CD4-positive, alpha-beta T cell treated with Interleukin-6 at 100 ng/mL for 8 hours (primary cell): ENCODE data around the gene ENTHD1.

Source experiments
- DNase-seq: peaks from one replicate; pipeline ENCODE4 v3.0.0-alpha.2; 2020; ENCODE audit warnings: mixed read lengths, low spot score

The ENTHD1 gene

GRCh38 chr22:39731881-39732555 lies 161.5 kb downstream of the ENTHD1 start:
- DNase-seq = no peak

GRCh38 chr22:39731481-39731880 lies 162.1 kb downstream of the ENTHD1 start:
- DNase-seq = no peak

GRCh38 chr22:39729141-39729934 lies 164.2 kb downstream of the ENTHD1 start:
- DNase-seq = no peak

- no peak for DNase-seq
Observed at GRCh38 chr22:39728236-39728860, 165.2 kb downstream of the ENTHD1 start.

GRCh38 chr22:39727541-39727940 lies 166.0 kb downstream of the ENTHD1 start:
- no peak for DNase-seq

- no peak for DNase-seq
Observed at GRCh38 chr22:39725351-39726035, 168.1 kb downstream of the ENTHD1 start.

GRCh38 chr22:39724857-39725256 lies 168.7 kb downstream of the ENTHD1 start:
- no peak for DNase-seq

GRCh38 chr22:39724390-39724789 lies 169.2 kb downstream of the ENTHD1 start:
- DNase-seq = no peak

- no peak for DNase-seq
Observed at GRCh38 chr22:39723899-39724351, 169.6 kb downstream of the ENTHD1 start.

- no peak for DNase-seq
Observed at GRCh38 chr22:39723463-39723862, 170.1 kb downstream of the ENTHD1 start.

- DNase-seq = no peak
Observed at GRCh38 chr22:39722501-39722900, 171.1 kb downstream of the ENTHD1 start.

- no peak for DNase-seq
Observed at GRCh38 chr22:39722032-39722325, 171.6 kb downstream of the ENTHD1 start.

GRCh38 chr22:39721206-39722031 lies 172.1 kb downstream of the ENTHD1 start:
- no peak for DNase-seq

- DNase-seq = no peak
Observed at GRCh38 chr22:39719559-39720450, 173.8 kb downstream of the ENTHD1 start.

GRCh38 chr22:39718921-39719475 lies 174.6 kb downstream of the ENTHD1 start:
- no peak for DNase-seq

- DNase-seq = no peak
Observed at GRCh38 chr22:39718206-39718605, 175.4 kb downstream of the ENTHD1 start.

GRCh38 chr22:39717099-39717498 lies 176.5 kb downstream of the ENTHD1 start:
- no peak for DNase-seq

GRCh38 chr22:39716534-39716933 lies 177.0 kb downstream of the ENTHD1 start:
- no peak for DNase-seq

GRCh38 chr22:39715778-39716495 lies 177.6 kb downstream of the ENTHD1 start:
- DNase-seq = no peak

- no peak for DNase-seq
Observed at GRCh38 chr22:39714321-39714720, 179.2 kb downstream of the ENTHD1 start.
